AG10803 (cell line): Measurements from ENCODE around the gene SMG7.

Source experiments
- DNase-seq: peaks from one replicate; pipeline ENCODE4 v3.0.0; 2010; ENCODE audit warnings: low read depth
- H3K4me3 ChIP-seq: 2 replicates; pipeline ENCODE4 v1.5.1; 2011; ENCODE audit warnings: mild to moderate bottlenecking, low read length, control low read depth
- TF ChIP-seq, protein P1 (sequence below): conservative IDR thresholded peaks from 2 replicates; pipeline ENCODE4 v1.5.1; 2011; ENCODE audit warnings: mild to moderate bottlenecking, low read length, control low read depth, inconsistent platforms

The SMG7 gene

GRCh38 chr1:183593356-183593755 lies 121.1 kb downstream of the SMG7 start:
- TF ChIP-seq, protein P1, sequence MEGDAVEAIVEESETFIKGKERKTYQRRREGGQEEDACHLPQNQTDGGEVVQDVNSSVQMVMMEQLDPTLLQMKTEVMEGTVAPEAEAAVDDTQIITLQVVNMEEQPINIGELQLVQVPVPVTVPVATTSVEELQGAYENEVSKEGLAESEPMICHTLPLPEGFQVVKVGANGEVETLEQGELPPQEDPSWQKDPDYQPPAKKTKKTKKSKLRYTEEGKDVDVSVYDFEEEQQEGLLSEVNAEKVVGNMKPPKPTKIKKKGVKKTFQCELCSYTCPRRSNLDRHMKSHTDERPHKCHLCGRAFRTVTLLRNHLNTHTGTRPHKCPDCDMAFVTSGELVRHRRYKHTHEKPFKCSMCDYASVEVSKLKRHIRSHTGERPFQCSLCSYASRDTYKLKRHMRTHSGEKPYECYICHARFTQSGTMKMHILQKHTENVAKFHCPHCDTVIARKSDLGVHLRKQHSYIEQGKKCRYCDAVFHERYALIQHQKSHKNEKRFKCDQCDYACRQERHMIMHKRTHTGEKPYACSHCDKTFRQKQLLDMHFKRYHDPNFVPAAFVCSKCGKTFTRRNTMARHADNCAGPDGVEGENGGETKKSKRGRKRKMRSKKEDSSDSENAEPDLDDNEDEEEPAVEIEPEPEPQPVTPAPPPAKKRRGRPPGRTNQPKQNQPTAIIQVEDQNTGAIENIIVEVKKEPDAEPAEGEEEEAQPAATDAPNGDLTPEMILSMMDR = no peak
- no peak overlapping the region for H3K4me3 ChIP-seq
- DNase-seq = no peak

DNA sequence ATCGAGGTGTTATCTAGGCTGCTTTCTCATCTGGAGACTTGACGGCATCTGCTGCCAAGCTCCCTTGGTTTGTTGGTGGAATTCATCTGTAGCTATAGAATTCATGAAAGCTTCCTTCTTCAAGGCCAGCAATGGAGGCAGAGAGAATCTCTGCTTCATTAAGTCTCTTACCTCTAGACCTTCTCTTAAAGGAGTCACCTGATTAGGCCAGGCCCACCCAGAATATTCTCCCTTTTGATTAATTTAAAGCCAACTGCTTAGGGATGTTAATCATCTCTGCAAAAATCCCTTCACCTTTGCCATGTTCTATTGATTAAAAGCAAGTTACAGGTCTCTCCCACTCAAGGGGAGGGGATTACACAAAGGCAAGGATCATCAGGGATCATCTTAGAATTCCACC lies 123.2 kb downstream of the SMG7 start:
- no peak for DNase-seq
- TF ChIP-seq, protein P1 = no peak

GRCh38 chr1:183596500-183596899 lies 124.2 kb downstream of the SMG7 start:
- no peak for DNase-seq
- H3K4me3 ChIP-seq = no peak overlapping the region
- TF ChIP-seq, protein P1 = no peak

More for the DNA sequence above, 123.2 kb downstream of the SMG7 start:
- H3K4me3 ChIP-seq = no peak overlapping the region

DNA sequence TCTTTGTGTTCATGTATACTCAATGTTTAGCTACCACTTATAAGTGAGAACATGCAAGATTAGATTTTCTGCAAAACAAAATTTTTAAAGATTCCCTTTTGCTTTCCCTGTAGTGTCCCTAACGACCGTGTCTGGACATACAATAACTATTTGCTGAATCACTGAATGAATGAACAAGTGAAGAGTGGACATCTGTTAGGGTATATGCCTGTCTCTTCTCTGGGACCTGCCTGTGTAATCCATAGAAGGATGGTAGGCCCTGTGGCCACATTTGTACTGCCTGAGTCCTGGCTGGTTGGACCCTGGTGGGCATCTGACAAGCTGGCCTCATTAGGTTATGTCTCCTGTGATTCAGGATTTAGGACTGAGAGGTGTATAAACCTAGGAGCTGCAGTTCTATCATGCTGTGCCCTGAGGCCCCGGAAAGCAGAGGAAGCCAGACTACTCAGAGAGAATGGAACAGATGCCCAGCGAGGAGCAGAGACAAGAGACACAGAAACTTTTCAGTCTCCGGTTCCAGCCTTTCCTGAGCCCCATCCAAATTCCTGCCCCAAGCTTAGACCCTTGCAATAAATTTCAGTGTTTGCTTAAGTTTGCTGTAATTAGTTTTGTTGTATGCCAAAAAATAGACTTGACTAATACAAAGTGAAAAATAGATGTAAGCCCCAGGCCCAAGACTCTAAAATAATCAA lies 125.5 kb downstream of the SMG7 start:
- TF ChIP-seq, protein P1 = no peak
- no peak for DNase-seq
- H3K4me3 ChIP-seq = no peak overlapping the region

- no peak overlapping the region for H3K4me3 ChIP-seq
- TF ChIP-seq, protein P1 = no peak
- DNase-seq = no peak
Observed at GRCh38 chr1:183598386-183598785, 126.1 kb downstream of the SMG7 start.

GRCh38 chr1:183600136-183600535 lies 127.8 kb downstream of the SMG7 start:
- TF ChIP-seq, protein P1 = no peak
- H3K4me3 ChIP-seq = no peak overlapping the region
- DNase-seq = peak; percentile 92

- TF ChIP-seq, protein P1 = no peak
- no peak overlapping the region for H3K4me3 ChIP-seq
- no peak for DNase-seq
Observed at GRCh38 chr1:183600634-183601033, 128.3 kb downstream of the SMG7 start.
